ENCODE data around the gene PITPNC1.
"Not testable (repeated sequence)": the region's sequence is repeated elsewhere in the genome, so short reads cannot be mapped to it uniquely, and the experiment has no call there.

PITPNC1 gene

DNA sequence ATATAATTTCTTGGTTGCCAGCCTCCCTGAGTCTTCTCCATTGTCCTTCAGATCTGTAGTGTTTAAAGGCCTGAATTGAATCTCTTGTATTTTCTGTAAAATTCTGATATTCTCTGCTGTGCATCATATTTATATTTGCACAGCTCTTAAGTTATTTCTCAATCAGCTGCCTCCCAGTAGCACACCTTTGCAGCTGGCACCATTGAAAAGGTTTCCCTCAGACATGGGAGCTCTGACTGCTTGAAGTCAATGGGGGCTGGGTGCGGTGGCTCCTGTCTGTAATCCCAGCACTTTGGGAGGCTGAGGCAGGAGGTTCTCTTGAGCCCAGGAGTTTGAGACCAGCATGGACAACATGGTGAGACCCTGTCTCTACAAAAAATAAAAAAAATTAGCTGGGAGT lies 40.4 kb downstream of the PITPNC1 start:
- Histone ChIP-seq H3K27ac (no peak overlapping the region), H3K36me3 (ENCODE audit: insufficient read depth) (no peaks in the 10 kb centered on the region), H2AFZ (ENCODE audit: low read depth) (no peak overlapping the region), H3K4me1 (ENCODE audit: low read depth, poor library complexity, severe bottlenecking) (no peaks in the 10 kb centered on the region), H3K27me3 (ENCODE audit: insufficient read depth, low read depth) (no peaks in the 10 kb centered on the region), H3K79me2 (ENCODE audit: insufficient read depth, low read depth) (peaks cover 62% of the 10 kb centered on the region), H4K20me1 (ENCODE audit: insufficient read depth) (peaks cover 5% of the 10 kb centered on the region; the same call in 1 of the 2 replicates), H3K9ac (no peak overlapping the region), H3K4me3 (IDR thresholded peaks at IDR 0.05; ENCODE audit: insufficient read depth, low read depth, low read length) (no peak overlapping the region), H3K4me2 (no peak overlapping the region)
- TF ChIP-seq, protein P1, sequence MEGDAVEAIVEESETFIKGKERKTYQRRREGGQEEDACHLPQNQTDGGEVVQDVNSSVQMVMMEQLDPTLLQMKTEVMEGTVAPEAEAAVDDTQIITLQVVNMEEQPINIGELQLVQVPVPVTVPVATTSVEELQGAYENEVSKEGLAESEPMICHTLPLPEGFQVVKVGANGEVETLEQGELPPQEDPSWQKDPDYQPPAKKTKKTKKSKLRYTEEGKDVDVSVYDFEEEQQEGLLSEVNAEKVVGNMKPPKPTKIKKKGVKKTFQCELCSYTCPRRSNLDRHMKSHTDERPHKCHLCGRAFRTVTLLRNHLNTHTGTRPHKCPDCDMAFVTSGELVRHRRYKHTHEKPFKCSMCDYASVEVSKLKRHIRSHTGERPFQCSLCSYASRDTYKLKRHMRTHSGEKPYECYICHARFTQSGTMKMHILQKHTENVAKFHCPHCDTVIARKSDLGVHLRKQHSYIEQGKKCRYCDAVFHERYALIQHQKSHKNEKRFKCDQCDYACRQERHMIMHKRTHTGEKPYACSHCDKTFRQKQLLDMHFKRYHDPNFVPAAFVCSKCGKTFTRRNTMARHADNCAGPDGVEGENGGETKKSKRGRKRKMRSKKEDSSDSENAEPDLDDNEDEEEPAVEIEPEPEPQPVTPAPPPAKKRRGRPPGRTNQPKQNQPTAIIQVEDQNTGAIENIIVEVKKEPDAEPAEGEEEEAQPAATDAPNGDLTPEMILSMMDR (conservative IDR thresholded peaks at IDR 0.05; ENCODE audit: low read depth, low read length): no peak

DNA sequence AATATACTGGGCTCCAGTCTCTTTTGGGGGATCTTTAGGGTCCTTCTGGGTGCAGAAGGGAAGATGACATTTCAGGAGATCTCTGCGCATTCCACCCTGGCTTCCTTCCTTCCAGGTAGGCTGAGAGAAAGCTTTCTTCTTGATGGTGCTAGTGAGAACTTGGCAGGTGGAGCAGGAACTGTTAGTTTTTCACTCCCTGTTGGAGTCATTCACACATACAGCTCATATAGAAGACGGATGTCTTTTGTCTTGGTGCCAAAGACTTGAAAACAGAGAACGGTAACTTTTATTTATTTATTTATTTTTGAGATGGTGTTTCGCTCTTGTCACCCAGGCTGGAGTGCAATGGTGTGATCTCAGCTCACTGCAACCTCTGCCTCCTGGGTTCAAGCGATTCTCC lies 43.9 kb downstream of the PITPNC1 start:
- H4K20me1 ChIP-seq (ENCODE audit: insufficient read depth): peaks cover 5% of the 10 kb centered on the region; the same call in 1 of the 2 replicates
- H3K4me1 ChIP-seq (ENCODE audit: low read depth, poor library complexity, severe bottlenecking): no peaks in the 10 kb centered on the region
- H3K36me3 ChIP-seq (ENCODE audit: insufficient read depth): no peaks in the 10 kb centered on the region
- H3K79me2 ChIP-seq (ENCODE audit: insufficient read depth, low read depth): peaks cover 43% of the 10 kb centered on the region; the same call in 1 of the 2 replicates
- no peak overlapping the region for H3K4me2 ChIP-seq
- TF ChIP-seq, protein P1 (conservative IDR thresholded peaks at IDR 0.05; ENCODE audit: low read depth, low read length): no peak
- no peak overlapping the region for H3K27ac ChIP-seq
- H2AFZ ChIP-seq (ENCODE audit: low read depth): no peak overlapping the region
- no peaks in the 10 kb centered on the region for H3K27me3 ChIP-seq (ENCODE audit: insufficient read depth, low read depth)
- H3K9ac ChIP-seq: no peak overlapping the region
- H3K4me3 ChIP-seq (IDR thresholded peaks at IDR 0.05; ENCODE audit: insufficient read depth, low read depth, low read length): no peak overlapping the region

DNA sequence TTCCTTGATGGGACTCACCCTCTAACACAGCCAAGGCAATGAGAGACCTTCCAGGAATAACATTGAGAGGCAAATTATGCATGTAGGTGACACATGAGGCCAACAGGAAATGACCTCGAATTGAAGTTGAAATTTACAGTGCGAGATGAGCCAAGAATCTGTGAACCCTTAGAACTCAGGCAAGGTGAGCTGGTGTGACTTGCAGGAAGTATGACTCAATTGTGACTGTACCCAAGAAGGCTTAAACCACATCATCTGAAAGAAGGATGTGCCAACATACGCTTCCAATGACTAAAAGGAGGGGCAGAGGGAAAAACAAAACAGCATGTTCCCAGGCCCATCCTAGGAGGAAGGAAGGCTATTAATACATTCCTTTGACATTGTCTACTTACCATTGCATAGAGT lies 44.8 kb downstream of the PITPNC1 start:
- Histone ChIP-seq H3K79me2 (ENCODE audit: insufficient read depth, low read depth) (peaks cover 40% of the 10 kb centered on the region; the same call in 1 of the 2 replicates), H3K4me1 (ENCODE audit: low read depth, poor library complexity, severe bottlenecking) (no peaks in the 10 kb centered on the region)

DNA sequence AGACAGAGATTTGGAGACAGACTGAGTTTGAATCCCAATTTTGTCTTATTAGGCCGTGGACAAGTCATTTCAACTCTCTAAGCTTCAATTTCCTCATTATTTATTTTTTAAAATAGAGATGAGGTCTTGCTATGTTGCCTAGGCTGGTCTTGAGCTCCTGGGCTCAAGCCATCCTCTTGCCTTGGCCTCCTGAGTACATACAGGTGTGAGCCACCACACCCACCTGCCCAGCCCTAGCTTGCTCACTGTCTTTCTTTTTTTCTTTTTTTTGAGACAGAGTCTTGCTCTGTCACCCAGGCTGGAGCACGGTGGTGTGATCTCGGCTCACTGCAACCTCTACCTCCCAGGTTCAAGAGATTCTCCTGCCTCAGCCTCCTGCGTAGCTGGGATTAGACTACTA lies 45.2 kb downstream of the PITPNC1 start:
- peaks cover 38% of the 10 kb centered on the region; the same call in 1 of the 2 replicates for H3K79me2 ChIP-seq (ENCODE audit: insufficient read depth, low read depth)
- H3K4me3 ChIP-seq (IDR thresholded peaks at IDR 0.05; ENCODE audit: insufficient read depth, low read depth, low read length): not testable (repeated sequence)

More for the DNA sequence above, 44.8 kb downstream of the PITPNC1 start:
- no peak overlapping the region for H2AFZ ChIP-seq (ENCODE audit: low read depth)
- H3K9ac ChIP-seq: no peak overlapping the region
- H3K36me3 ChIP-seq (ENCODE audit: insufficient read depth): no peaks in the 10 kb centered on the region
- no peak overlapping the region for H3K27ac ChIP-seq
- H3K27me3 ChIP-seq (ENCODE audit: insufficient read depth, low read depth): no peaks in the 10 kb centered on the region
- no peak overlapping the region for H3K4me2 ChIP-seq
- H3K4me3 ChIP-seq (IDR thresholded peaks at IDR 0.05; ENCODE audit: insufficient read depth, low read depth, low read length): no peak overlapping the region
- peaks cover 5% of the 10 kb centered on the region; the same call in 1 of the 2 replicates for H4K20me1 ChIP-seq (ENCODE audit: insufficient read depth)
- TF ChIP-seq, protein P1 (conservative IDR thresholded peaks at IDR 0.05; ENCODE audit: low read depth, low read length): no peak

DNA sequence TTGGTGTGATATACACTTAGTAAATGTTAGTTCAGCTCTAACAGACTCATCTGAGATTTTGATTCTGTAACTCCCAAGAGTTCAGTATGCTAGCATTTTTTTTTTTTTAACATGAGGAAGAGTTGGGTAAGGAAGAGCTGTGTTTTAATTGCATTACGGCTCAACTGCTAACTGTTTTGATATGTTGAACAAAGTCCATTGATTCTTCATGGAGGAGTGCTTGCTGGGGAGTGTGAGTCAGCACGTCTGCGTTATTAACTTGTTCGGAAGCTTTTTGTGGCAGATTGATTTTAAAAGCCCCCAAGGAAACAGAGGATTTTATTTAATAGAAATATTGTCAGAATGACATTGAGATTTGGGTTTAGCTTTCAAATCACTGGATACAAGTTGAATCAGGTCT lies 45.8 kb downstream of the PITPNC1 start:
- Histone ChIP-seq H3K79me2 (ENCODE audit: insufficient read depth, low read depth) (peaks cover 38% of the 10 kb centered on the region; the same call in 1 of the 2 replicates), H3K4me3 (IDR thresholded peaks at IDR 0.05; ENCODE audit: insufficient read depth, low read depth, low read length) (no peak overlapping the region), H3K4me2 (no peak overlapping the region), H3K9ac (no peak overlapping the region), H3K27me3 (ENCODE audit: insufficient read depth, low read depth) (no peaks in the 10 kb centered on the region), H4K20me1 (ENCODE audit: insufficient read depth) (peaks cover 5% of the 10 kb centered on the region; the same call in 1 of the 2 replicates), H2AFZ (ENCODE audit: low read depth) (no peak overlapping the region), H3K27ac (no peak overlapping the region), H3K36me3 (ENCODE audit: insufficient read depth) (no peaks in the 10 kb centered on the region), H3K4me1 (ENCODE audit: low read depth, poor library complexity, severe bottlenecking) (no peaks in the 10 kb centered on the region)
- TF ChIP-seq, protein P1 (conservative IDR thresholded peaks at IDR 0.05; ENCODE audit: low read depth, low read length): no peak

More for the DNA sequence above, 45.2 kb downstream of the PITPNC1 start:
- not testable (repeated sequence) for H4K20me1 ChIP-seq (ENCODE audit: insufficient read depth); H2AFZ ChIP-seq (ENCODE audit: low read depth); H3K27ac ChIP-seq; H3K4me1 ChIP-seq (ENCODE audit: low read depth, poor library complexity, severe bottlenecking); H3K27me3 ChIP-seq (ENCODE audit: insufficient read depth, low read depth); H3K36me3 ChIP-seq (ENCODE audit: insufficient read depth); H3K4me2 ChIP-seq; H3K9ac ChIP-seq
